Erythroblast (primary cell): ENCODE measurements around the gene TMEM204.

ENCODE experiments used
- DNase-seq, 2 experiments: peaks; one replicate each; lab custom pipeline; 2025; lab: John Stamatoyannopoulos, UW
- GATA1 ChIP-seq: IDR thresholded peaks from 2 replicates; pipeline ENCODE4 v1.6.1; 2011; ENCODE audit warnings: low read depth, mild to moderate bottlenecking, control low read depth, low read length, moderate library complexity
- POLR2A ChIP-seq: IDR thresholded peaks from 2 replicates; pipeline ENCODE4 v1.6.1; 2011; ENCODE audit warnings: mild to moderate bottlenecking, low read length

The TMEM204 gene

DNA sequence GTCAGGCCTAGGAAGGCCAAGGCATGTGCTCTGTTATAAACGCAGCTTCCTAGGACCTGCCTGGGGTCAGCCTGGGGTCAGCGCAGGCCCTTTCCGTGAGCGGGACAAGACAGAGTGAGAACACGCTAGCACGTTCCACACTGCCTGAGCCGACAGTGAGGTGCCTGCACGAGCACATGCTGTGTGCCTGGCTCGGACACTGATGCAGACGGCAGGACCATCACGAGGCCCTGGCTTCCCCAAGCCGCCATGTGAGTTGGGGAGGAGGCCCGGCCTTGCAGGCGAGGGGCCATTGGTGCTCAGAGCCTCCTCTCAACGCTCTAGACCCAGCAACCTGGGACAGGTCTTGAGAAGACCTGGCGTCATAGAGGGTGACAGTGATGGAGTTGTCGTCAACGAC, 9.1 kb downstream of the TMEM204 start:
- TF ChIP-seq GATA1 (no peak), POLR2A (no peak)
- DNase-seq = no peak

DNA sequence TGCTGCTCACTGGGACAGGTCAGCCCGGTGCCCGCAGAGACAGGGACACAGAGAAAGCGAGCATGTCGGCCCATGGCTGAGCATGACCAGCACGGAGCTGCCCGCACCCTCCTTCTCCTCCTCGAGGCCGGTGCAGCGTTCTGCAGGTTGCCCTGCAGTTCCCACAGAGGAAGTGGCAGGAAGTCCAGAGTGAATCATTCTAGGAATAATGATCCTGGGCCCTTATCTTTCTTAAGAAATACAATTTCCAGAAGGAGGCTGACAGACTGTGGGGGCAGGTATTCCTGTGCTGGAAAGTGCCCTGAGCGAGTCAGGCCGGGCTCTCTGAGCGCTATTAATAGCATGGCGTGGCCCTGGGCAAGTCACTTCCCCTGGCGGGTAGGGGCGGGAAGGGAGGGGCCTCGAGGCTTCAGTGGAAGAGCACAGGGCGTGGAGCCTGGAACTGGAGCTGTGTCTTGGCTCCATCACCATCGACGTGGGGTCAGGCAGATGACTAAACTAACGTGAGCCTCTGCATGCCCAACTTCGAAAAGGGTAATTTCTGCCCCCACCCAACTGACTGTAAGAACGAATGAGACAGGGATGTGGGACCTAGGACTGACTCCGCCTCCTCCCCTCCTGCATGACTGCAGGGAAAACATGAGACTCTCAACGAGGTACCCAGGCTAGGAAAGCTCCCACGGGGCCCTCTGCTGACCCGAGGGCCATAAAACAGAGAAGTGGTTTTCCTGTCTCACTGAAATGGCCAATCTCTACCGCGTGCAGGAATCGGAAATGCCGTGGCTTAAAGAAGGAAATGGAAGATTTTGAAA, 9.8 kb downstream of the TMEM204 start:
- TF ChIP-seq POLR2A (no peak), GATA1 (no peak)
- peak; percentile 24 to 35 for DNase-seq

DNA sequence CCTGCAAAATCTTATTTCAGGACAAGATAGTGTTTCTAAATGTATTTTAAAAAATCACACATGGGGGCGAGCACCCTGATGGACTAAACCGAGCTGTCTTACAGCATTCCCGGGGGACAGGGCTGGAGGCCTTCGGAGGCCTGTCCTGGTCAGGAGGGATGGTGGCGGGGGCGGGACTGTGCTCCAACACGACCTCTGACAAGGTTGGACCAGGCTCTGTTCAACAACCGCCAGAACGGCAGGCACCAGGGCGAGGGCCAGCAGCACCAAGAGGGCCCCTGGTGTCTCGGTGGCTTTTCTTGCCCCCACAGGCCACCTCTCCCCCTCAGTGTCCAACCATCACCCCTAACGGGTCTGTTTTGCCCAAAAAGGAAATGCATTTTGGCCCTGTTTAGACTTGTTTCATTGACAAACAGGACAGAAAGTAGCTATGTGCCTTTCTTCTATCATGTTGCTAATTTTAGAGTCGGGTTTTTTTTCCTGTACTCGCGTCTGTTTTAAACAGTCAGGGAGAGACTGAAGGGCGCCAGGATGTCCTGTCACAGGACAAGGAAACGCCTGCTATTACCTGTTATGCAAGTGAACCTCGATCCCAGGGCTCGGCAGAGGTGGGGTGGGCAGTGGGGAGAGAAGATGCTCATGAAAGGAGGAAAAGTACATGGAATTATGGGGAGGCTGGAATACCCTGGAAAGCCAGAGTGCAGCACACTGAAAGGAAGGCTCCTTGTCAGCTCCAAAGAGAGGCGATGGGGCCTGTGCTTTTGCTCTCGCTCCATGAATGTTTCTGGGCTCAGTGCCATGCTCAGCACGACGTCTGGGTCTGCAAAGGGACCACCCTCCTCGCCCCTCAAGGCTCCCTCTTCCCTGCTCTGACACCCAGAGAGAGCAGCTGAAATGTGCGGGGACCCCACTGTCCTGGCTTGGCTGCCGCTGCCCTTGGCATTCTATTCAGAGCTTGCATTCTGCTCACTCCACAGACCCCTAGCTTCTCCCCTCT, 11.9 kb downstream of the TMEM204 start:
- TF ChIP-seq POLR2A = no peak
- no peak for TF ChIP-seq GATA1
- DNase-seq = no peak

DNA sequence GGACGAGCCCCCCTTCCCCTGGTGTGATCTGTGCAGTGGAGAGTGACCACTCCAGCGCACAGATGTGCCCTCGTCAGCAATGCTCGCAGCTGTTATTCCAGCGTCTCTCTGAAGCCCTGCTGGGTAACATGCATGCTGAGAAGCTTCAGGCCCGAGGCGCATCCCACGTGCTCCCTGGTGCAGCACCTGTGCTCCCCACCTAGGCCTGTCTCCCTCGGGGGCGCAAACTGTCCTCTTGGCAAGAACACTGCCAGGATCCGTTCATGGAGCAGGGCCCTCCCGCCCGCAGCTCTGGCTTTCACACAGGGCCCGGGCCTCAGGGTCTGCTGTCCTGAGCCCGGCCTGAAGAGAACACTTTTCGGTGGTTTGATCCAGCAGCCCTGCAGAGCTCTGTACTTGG, 13.0 kb downstream of the TMEM204 start:
- TF ChIP-seq GATA1 (no peak), POLR2A (no peak)
- DNase-seq = no peak

DNA sequence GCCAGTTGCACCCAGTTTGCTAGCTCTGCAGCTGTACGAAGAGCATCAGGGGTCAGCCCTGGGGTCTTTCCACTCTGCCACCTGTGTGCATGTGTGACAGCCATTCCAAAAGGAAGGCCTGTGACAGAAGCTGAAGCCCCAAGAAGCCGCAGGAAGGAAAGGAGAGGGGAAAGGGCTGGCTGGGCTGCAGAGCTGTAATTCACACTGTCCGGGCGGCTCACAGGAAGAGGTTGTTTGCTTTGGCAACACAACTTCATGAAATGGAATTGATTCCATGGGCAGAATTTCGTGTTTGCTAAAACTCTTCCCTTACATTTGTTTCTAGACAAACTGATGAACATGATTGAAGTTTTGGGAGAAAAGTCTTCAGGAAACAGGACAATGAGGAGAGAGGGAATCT, 14.8 kb downstream of the TMEM204 start:
- TF ChIP-seq GATA1 (no peak), POLR2A (no peak)
- DNase-seq = no peak

DNA sequence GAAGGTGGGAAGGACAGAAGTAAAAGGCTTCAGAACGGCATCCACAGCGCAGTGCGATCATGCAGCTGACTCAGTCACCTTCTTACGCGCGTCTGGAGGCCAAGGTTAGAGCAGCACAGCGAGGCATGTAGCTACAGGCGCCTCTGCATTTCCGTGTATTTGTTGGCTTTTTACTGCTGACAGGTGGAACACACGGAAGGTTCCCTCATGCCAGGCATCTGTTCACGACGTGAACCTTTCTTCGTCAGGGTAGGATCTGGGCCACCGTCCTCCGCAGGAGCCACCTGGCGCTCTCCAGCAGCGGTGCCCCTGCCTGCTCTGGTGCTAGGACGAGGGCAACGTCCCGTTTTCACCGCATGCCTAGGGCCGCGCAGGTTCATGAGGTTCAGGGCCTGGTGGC, 15.3 kb downstream of the TMEM204 start:
- TF ChIP-seq POLR2A = no peak
- TF ChIP-seq GATA1 = no peak
- no peak for DNase-seq

GRCh38 chr16:1550069-1550468, 16.6 kb downstream of the TMEM204 start:
- no peak for DNase-seq
- no peak for TF ChIP-seq GATA1
- no peak for TF ChIP-seq POLR2A

DNA sequence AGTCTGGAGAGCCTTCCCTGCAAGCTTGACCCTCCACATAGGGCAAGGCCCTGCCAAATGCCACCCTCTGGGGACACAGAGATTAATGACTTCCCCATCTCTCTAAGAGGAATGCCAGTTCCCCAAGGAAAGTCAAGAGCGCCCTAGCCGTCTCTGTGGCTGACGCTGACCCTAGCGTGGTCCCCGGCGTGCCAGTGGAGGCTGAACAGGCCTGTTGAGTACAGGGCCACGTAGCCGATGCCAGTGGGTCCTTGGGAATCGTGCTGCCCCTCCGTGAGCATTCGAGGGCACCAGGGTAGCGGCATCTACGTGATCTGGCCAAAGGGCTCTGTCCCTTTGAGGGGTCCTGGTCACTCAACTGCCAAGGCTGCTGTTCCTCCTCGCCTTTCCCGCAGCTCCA, 17.2 kb downstream of the TMEM204 start:
- no peak for DNase-seq
- TF ChIP-seq GATA1 (no peak), POLR2A (no peak)

DNA sequence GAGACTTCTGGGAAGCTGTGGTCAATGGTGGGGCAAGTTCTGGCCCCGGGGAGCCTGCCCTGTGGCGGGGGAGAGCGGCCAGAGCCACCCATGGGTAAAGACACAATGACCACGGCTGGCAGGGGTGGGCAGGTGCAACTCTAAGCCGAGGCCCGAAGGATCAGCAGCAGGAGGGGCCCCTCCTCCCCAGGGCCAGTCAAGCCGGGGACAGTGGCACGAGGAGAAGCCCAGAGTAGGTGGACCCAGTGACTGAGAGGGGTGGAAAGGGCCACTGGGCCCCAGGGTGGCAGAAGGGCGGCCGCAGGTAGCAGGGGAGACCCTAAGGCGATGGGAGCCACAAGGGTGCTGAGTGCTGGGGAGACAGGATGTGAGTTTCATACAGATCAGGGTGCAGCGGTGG, 17.7 kb downstream of the TMEM204 start:
- TF ChIP-seq POLR2A (no peak), GATA1 (no peak)
- no peak for DNase-seq

DNA sequence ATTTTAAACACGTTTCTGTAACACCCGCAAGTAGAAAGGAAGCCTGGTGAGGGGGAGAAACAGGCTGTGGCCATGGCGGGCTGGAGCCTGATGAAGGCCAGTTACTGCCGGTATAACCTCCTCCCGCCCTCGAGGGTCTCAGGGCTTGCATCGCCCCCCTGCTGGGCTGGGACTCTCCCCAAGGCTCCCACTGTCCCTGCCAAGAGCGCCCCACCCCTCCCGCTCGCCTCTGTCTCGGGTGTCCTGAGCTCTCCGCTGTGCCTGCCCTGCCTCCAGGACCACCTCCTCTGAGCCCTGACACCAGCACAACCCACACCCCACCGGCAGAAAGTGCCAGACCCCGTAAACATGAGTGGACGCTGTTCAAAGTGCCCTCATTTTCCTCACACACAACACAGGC, 18.7 kb downstream of the TMEM204 start:
- no peak for DNase-seq
- TF ChIP-seq POLR2A (no peak), GATA1 (no peak)

DNA sequence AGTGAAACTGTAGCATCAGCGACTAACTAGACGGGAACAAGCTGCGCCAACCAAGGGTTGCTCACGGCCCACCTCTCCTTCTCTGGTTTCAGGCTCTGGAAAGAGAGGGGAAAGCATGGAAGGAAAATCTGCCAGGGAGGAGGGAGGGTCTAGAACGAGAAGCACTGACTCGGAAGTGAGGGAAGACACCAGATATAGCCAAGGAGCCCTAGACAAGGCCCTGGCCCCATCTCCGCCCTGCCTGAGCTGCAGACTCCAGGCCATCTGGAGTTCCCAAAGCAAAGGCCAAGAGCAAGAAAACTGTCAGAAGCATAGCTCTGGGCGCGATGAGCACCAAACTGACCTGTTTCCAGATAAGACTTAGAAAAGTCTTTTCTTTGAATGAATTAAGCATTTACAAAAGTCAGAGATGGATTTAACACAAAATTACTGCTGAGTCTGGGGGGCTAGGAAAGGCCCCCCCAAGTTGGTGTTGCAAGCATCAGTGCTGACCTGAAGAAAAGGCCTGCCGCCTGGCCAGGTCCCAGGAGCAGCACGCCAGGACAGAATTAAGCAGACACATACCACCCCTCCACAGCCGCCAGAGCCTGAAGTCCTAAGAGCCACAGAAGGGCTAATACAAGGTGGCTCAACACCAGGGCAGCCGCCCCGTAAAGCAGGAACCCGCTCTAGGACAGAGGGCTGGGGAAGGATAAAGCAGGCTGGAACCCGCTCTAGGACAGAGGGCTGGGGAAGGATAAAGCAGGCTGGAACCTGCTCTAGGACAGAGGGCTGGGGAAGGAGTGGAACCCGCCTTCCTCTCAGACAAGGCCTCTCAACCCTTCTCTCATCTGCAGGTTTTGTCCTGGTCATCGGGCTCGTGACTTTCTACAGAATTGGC, 20.7 kb downstream of the TMEM204 start:
- TF ChIP-seq GATA1 = no peak
- no peak for TF ChIP-seq POLR2A
- no peak for DNase-seq

DNA sequence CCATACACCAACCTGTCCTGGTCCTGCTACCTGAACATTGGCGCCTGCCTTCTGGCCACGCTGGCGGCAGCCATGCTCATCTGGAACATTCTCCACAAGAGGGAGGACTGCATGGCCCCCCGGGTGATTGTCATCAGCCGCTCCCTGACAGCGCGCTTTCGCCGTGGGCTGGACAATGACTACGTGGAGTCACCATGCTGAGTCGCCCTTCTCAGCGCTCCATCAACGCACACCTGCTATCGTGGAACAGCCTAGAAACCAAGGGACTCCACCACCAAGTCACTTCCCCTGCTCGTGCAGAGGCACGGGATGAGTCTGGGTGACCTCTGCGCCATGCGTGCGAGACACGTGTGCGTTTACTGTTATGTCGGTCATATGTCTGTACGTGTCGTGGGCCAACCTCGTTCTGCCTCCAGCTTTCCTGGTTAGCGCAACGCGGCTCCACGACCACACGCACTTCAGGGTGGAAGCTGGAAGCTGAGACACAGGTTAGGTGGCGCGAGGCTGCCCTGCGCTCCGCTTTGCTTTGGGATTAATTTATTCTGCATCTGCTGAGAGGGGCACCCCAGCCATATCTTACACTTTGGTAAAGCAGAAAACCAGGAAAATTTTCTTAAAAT, 21.5 kb downstream of the TMEM204 start:
- TF ChIP-seq POLR2A = no peak
- TF ChIP-seq GATA1 = no peak
- DNase-seq = no peak

DNA sequence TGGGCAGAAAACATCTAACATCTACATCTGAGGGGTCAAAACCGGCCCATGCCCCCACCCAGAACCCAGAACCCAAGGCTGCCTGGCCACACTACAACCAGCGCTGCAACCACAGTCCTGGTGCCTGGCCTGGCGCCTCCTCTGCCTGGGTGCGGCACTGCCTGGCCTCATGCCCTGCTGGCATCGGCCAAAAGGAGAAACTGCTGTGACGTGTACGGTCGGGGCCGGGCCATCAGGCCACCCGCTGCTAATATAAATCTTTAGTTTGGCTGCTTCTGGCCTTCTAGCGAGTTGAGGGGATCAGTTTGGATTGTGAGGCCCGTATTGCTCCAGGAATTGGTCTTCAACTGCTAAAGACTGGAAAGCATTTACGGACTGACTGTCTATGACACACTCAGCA, 22.8 kb downstream of the TMEM204 start:
- TF ChIP-seq POLR2A (no peak), GATA1 (no peak)
- DNase-seq = no peak
